CD14-positive monocyte (primary cell): ENCODE measurements around the gene CCNQ. TPM values are rescaled to one million over a fixed set of nuclear protein-coding genes. Genes with fewer than 3 reads are reported as not detected.

Experiments used
- DNase-seq, 3 donors: peaks; one replicate each; pipeline ENCODE4 v3.0.0-alpha.2; 2011 to 2022
- H2AFZ ChIP-seq: 2 replicates; pipeline ENCODE4 v1.6.0; 2012; ENCODE audit warnings: mild to moderate bottlenecking, low read depth, low read length, inconsistent platforms; ENCODE audit not compliant: insufficient read depth, poor library complexity, severe bottlenecking
- H3K27ac ChIP-seq, 2 donors: 1 replicate in 1 of 2; 2 replicates in 1 of 2; pipeline ENCODE4 v1.5.1; 2012 to 2013; ENCODE audit warnings: low read length in 2 of 2, control low read depth in 1 of 2, inconsistent platforms in 1 of 2, low read depth in 1 of 2, mild to moderate bottlenecking in 1 of 2
- H3K27me3 ChIP-seq, 2 donors: one replicate each; pipeline versions ENCODE4 v1.6.0 to v1.6.1; 2011 to 2013; ENCODE audit warnings: low read length in 2 of 2; ENCODE audit not compliant: control insufficient read depth in 2 of 2, insufficient read depth in 2 of 2
- H3K36me3 ChIP-seq, 2 donors: replicated peaks in 1 of 2; 1 replicate in 1 of 2; 2 replicates in 1 of 2; pipeline versions ENCODE4 v1.5.1 to v1.6.1; 2012 to 2013; ENCODE audit warnings: low read length in 2 of 2, control low read depth in 1 of 2, inconsistent platforms in 1 of 2, mild to moderate bottlenecking in 1 of 2; ENCODE audit not compliant: insufficient read depth in 2 of 2, control insufficient read depth in 1 of 2
- H3K4me1 ChIP-seq, 2 donors: 1 replicate in 1 of 2; 2 replicates in 1 of 2; pipeline versions ENCODE4 v1.5.1 to v1.6.1; 2012 to 2013; ENCODE audit warnings: low read length in 2 of 2, control low read depth in 1 of 2, inconsistent platforms in 1 of 2, mild to moderate bottlenecking in 1 of 2, moderate library complexity in 1 of 2; ENCODE audit not compliant: insufficient read depth in 2 of 2, control insufficient read depth in 1 of 2
- H3K4me2 ChIP-seq: replicated peaks from 2 replicates; pipeline ENCODE3; 2012; ENCODE audit warnings: low read length, moderate library complexity, mild to moderate bottlenecking; ENCODE audit not compliant: poor library complexity, severe bottlenecking; ENCODE audit errors: extremely low read depth
- H3K4me3 ChIP-seq, 3 experiments: fragments of 200-600 bp in 1 of 3; sonication (generic) in 1 of 3; replicated peaks in 1 of 3; 1 replicate in 2 of 3; 2 replicates in 1 of 3; pipeline ENCODE4 v1.5.1; 2011 to 2013; ENCODE audit warnings: low read length in 3 of 3, mild to moderate bottlenecking in 3 of 3, control low read depth in 2 of 3, low read depth in 2 of 3, inconsistent platforms in 1 of 3, moderate library complexity in 1 of 3
- H3K79me2 ChIP-seq: 2 replicates; pipeline ENCODE4 v1.6.0; 2012; ENCODE audit warnings: mild to moderate bottlenecking, control low read depth, inconsistent platforms, low read length, moderate library complexity; ENCODE audit not compliant: insufficient read depth
- H3K9ac ChIP-seq: 2 replicates; pipeline ENCODE4 v1.6.0; 2017; ENCODE audit warnings: low read length, mild to moderate bottlenecking; ENCODE audit not compliant: insufficient read depth, poor library complexity, severe bottlenecking
- H3K9me3 ChIP-seq, 2 donors: replicated peaks in 1 of 2; 1 replicate in 1 of 2; 2 replicates in 1 of 2; pipeline versions ENCODE4 v1.5.1 to v1.6.1; 2012 to 2013; ENCODE audit warnings: low read length in 2 of 2, control low read depth in 1 of 2; ENCODE audit not compliant: control insufficient read depth in 1 of 2, insufficient read depth in 1 of 2
- H4K20me1 ChIP-seq: 2 replicates; pipeline ENCODE4 v1.6.0; 2012; ENCODE audit warnings: mild to moderate bottlenecking, low read length, control low read depth, moderate library complexity; ENCODE audit not compliant: insufficient read depth
- H3K27ac Mint-ChIP-seq, 7 donors: one replicate each; pipeline ENCODE4 v1.8.0; 2020; ENCODE audit warnings: mild to moderate bottlenecking in 7 of 7, mixed read lengths in 7 of 7, moderate library complexity in 6 of 7, inconsistent platforms in 2 of 7
- H3K27me3 Mint-ChIP-seq, 3 donors: one replicate each; pipeline ENCODE4 v1.8.0; 2021 to 2022; ENCODE audit warnings: low read depth in 3 of 3, mild to moderate bottlenecking in 3 of 3, mixed read lengths in 3 of 3, moderate library complexity in 3 of 3, inconsistent platforms in 1 of 3
- H3K36me3 Mint-ChIP-seq, 2 donors: one replicate each; pipeline ENCODE4 v1.8.0; 2020; ENCODE audit warnings: mixed read lengths in 2 of 2, inconsistent platforms in 1 of 2, mild to moderate bottlenecking in 1 of 2
- H3K4me1 Mint-ChIP-seq: one replicate; pipeline ENCODE4 v1.8.0; 2020; ENCODE audit warnings: mild to moderate bottlenecking, mixed read lengths
- H3K4me3 Mint-ChIP-seq, 2 donors: one replicate each; pipeline ENCODE4 v1.8.0; 2020; ENCODE audit warnings: mild to moderate bottlenecking in 2 of 2, mixed read lengths in 2 of 2, moderate library complexity in 1 of 2
- H3K9me3 Mint-ChIP-seq, 7 donors: one replicate each; pipeline ENCODE4 v1.8.0; 2020 to 2022; ENCODE audit warnings: mixed read lengths in 7 of 7, mild to moderate bottlenecking in 6 of 7, moderate library complexity in 6 of 7, inconsistent platforms in 2 of 7
- CTCF ChIP-seq: fragments of 200-600 bp; IDR thresholded peaks from one replicate; pipeline ENCODE4 v1.8.0; 2022; ENCODE audit warnings: antibody characterized with exemption, mild to moderate bottlenecking
- WGBS: methylation state at CpG from one replicate; pipeline ENCODE4 v1.1.5; 2013; ENCODE audit warnings: missing lambda C conversion rate; ENCODE audit not compliant: insufficient coverage; 5-methylcytosine and 5-hydroxymethylcytosine counted together
- intact Hi-C, 2 donors: fragments of 100-400 bp; cut with micrococcal nuclease; formaldehyde crosslinking; loops; one replicate each; pipeline versions ENCODE4 v1.15.0 to v1.15.1; 2023
- polyA plus RNA-seq, 3 donors: library from polyadenylated mRNA; depleted of rRNA in 1 of 3; unstranded in 2 of 3; stranded (reverse) in 1 of 3; fragments of 300-500 nt in 2 of 3; fragments of >200 nt in 1 of 3; fragmentation: Illumina TruSeq in 2 of 3; gene quantifications; 1 replicate in 2 of 3; 2 replicates in 1 of 3; pipeline ENCODE4 v1.2.3, GENCODE V29; 2012 to 2021

Gene CCNQ
- polyA plus RNA-seq, 3 donors: 21.8 to 35.6 (median 29.3) TPM

GRCh38 chrX:153614818-153615217 is 15.9 kb upstream of the CCNQ start:
- H3K4me3 Mint-ChIP-seq: no peak overlapping the region
- WGBS: no CpG with 5 or more reads among the region's 6 CpGs
- intact Hi-C loops: no loop called here
- H3K4me3 ChIP-seq: no peak overlapping the region
- DNase-seq: no peak
- TF ChIP-seq CTCF: no peak
- no peaks in the 10 kb centered on the region for H3K79me2 ChIP-seq
- peaks cover 8 to 9% of the 10 kb centered on the region in 2 donors for H3K27me3 ChIP-seq
- H3K4me2 ChIP-seq: no peak overlapping the region
- peaks cover 8 to 46% (median 37%) of the 10 kb centered on the region in 3 donors for H3K27me3 Mint-ChIP-seq
- no peaks in the 10 kb centered on the region for H3K36me3 Mint-ChIP-seq
- H3K9me3 ChIP-seq: no peaks in the 10 kb centered on the region
- no peak overlapping the region for H3K27ac ChIP-seq
- H3K4me1 ChIP-seq: peaks cover 8 to 9% of the 10 kb centered on the region in 2 donors
- H3K9ac ChIP-seq: no peak overlapping the region
- H2AFZ ChIP-seq: no peak overlapping the region
- H4K20me1 ChIP-seq: no peaks in the 10 kb centered on the region
- peaks cover 4% of the 10 kb centered on the region for H3K4me1 Mint-ChIP-seq
- H3K36me3 ChIP-seq: no peaks in the 10 kb centered on the region
- H3K9me3 Mint-ChIP-seq: peaks cover 0 to 11% (median 1%) of the 10 kb centered on the region in 7 donors
- no peak overlapping the region for H3K27ac Mint-ChIP-seq

GRCh38 chrX:153612413-153612812 is 13.5 kb upstream of the CCNQ start:
- H3K27ac Mint-ChIP-seq: peak overlapping the region in 1 of 7 donors; percentile 7
- TF ChIP-seq CTCF: no peak
- peaks cover 0 to 16% (median 5%) of the 10 kb centered on the region in 7 donors for H3K9me3 Mint-ChIP-seq
- peaks cover 19% of the 10 kb centered on the region for H3K4me1 Mint-ChIP-seq
- Histone ChIP-seq H3K27me3 (peaks cover 2 to 8% of the 10 kb centered on the region in 2 donors), H3K36me3 (no peaks in the 10 kb centered on the region), H3K4me3 (no peak overlapping the region), H3K27ac (no peak overlapping the region), H4K20me1 (no peaks in the 10 kb centered on the region), H3K4me1 (peaks cover 17 to 22% of the 10 kb centered on the region in 2 donors), H3K79me2 (no peaks in the 10 kb centered on the region), H3K4me2 (no peak overlapping the region), H2AFZ (no peak overlapping the region), H3K9ac (no peak overlapping the region), H3K9me3 (no peaks in the 10 kb centered on the region)
- WGBS: no CpG with 5 or more reads among the region's 10 CpGs
- intact Hi-C loops: no loop called here
- no peaks in the 10 kb centered on the region for H3K36me3 Mint-ChIP-seq
- DNase-seq: no peak
- H3K4me3 Mint-ChIP-seq: no peak overlapping the region
- peaks cover 8 to 46% (median 37%) of the 10 kb centered on the region in 3 donors for H3K27me3 Mint-ChIP-seq
